Epidermal melanocyte (primary cell): ENCODE data around the gene NTNG1.

Experiments
- DNase-seq: peaks from one replicate; pipeline ENCODE4 v3.0.0; 2011; ENCODE audit warnings: low spot score; ENCODE audit not compliant: insufficient read length

The NTNG1 gene

DNA sequence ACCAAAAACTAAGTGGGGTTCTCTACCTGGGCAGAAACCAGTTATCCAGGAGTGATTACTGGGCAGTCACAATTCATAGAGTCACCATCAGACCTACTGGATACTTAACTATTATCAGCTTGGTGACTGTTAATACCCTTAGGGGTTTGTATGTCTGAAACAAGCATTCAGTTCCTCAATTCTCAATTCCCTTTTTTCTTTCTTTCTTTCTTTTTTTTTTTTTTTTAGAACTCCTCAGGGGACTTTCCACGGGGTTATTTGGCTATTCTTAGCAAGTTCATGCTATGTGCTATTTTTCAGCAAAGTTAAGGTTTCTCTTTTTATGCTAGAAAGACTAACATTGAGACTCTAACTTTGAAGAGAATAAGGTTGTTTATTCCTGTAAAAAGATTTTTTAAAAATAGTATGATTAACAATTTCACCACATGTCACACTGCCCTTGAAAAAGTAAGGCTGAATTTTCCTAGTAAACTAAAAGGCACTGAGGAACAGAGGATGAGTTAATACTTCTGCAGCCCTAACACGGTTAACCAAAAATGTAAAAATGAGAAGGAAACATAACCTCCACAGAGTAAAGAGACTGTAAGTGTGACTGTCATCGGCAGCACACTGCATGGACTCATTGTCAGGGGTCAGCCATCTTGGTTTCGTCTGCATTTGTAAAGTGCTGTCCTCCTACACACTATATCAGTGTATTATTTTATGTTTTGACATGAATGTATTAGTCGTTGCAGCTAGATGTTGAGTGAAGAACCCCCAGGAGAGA is 310.2 kb downstream of the NTNG1 start:
- DNase-seq, result no peak

DNA sequence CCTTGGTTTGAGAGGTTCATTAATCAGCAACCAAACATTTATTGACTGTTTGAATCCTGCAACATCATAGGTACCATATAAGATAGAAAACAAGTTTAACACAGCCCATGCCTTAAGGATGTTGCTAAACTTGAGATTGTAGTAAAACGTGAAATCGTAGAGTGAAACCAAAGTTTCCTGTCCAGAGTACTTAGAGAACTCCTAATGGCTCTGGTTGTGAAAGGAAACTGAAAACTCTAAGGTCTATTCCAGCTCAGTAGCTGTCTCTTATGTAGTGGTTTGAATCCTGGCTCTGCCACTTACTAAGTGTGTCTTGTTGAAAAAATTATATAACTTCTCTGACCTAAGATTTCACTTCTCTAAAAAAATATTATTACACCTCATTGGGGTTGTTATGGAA is 310.9 kb downstream of the NTNG1 start:
- no peak for DNase-seq

DNA sequence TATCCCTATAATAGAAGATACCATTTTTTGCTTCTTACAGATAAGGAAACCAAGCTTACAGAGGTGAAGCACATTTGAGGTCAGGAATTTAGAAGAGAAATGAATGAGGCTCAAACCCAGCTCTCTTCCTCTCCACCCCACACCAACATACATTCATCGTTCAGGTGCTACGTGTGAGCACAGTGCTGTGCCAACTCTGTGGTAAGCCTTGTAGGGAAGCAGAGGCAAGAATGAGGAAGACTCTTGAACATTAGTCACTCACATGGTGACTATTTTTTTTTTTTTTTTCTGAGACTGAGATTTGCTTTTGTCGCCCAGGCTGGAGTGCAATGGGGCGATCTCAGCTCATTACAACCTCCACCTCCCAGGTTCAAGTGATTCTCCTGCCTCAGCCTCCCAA is 314.0 kb downstream of the NTNG1 start:
- DNase-seq, result no peak

DNA sequence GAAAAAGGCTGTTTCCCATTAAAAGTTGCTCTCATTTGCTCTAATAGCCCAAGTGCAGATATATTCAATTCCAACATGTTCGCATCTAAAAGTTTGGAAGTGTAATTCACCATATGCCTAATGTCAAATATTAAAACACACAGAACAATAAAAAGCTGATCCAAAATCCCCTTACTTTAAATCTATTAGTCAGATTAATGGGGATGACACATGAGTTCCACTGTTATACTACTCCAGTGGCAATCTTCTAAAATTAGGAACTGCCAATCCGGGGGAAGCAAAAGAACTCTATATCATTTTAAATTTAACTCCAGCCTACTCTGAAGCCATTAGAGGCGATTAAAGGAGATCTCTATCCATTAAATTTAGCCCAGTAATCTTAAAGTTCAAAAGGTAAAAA is 317.1 kb downstream of the NTNG1 start:
- no peak for DNase-seq

DNA sequence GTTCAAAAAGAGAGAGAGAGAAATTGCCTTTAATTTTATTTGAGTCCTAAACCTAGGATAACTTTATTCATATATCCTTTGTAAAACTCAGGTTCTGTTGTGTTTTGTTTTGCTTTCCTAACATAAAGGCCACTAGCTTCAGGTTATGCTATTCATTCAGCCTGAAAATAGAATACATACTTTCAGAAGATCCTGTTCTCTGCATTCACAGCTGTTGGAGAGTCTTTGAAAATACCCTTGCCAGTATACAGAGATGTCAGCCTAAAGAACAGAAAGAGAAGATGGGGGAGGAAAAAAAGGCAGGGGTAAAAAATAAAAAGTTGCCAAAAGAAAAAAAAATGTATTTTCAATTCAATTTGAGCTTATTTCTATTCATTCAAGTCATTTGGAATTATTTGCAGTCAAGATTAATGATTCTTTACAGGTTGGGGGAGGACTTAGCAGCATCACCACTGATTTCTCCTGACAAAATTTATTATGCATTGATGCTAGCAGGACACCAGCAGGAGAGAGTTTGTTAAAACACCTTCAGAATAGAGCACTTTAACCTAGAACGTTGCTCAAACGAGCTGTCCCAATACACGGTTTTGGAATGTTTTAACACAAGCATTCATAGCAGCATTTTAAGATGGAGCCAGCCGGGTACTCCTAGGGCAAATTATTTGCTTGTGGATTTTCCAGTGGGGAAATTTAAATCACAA is 318.5 kb downstream of the NTNG1 start:
- DNase-seq, result no peak

DNA sequence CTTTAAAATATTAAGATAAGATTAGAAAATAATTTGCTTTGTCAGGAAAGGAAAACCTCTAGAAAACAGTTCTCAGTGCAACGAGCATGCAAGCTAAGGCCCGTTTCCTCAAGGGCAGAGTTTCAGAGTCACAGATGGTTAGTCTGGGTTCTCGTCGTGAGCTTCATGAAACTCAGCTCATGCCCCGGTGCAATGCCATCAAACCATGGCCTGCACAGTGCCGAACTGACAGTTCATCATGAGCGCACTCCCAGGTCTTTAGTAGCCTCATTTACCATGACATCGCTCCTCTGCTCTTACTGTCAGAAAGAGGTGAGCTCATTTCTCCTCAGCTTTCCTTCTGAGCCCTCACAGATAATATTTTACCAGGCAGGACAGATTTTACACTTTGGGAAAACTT is 319.2 kb downstream of the NTNG1 start:
- no peak for DNase-seq

DNA sequence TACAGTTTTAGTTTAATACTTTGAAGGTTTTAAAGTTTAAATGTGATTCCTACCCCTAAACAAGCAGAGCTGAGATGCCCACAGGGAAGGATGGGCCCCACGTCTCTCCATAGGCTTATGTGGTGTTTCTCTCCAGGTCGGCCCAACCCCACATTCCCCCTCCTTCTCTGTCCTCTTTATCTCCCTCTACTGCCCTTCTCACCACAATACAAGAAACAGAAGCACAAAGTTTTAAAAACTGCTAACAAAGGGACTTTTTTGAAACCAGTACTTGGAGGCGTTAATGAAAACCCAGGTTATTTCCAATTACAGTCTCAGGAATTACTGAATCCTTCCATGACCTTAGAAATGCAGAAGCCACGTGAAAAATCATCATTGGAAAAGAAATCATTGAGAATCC is 324.0 kb downstream of the NTNG1 start:
- DNase-seq, result no peak

DNA sequence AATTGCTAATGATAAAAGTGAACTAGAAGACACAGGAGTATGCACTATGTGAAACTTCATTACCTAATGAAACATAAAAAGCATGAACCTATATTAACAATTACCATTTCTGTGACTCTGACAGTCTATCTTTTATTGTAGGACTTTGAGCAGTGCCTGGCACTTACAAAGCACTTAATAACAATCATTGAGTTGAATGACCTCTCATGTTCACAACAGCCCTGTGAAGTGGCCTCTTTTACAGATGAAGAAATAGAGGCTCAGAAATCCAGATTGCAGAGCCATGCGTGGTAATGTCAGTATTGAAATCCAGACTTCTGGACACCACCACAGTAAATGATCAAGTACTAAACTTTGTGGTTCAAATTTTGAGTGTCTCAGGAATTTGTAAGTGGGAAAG is 326.4 kb downstream of the NTNG1 start:
- no peak for DNase-seq

DNA sequence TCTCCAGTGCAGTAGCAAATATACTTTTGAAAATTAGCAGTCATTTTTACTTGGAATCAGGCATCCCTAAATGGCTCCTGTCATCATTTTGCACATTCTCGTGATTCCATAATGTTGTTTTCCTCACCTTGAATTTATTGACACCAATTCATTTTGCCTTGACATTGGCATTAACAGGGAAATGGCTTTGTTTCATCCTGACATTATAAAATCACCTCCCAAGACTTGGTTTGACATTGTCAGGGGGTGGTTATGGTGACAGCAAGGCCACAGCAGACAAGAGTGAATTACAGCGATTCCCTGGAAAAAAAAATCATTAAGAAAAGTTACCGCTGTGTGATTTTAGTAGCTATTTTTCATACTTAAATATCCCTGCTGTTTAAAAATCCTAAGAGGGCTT is 327.0 kb downstream of the NTNG1 start:
- DNase-seq, result no peak

DNA sequence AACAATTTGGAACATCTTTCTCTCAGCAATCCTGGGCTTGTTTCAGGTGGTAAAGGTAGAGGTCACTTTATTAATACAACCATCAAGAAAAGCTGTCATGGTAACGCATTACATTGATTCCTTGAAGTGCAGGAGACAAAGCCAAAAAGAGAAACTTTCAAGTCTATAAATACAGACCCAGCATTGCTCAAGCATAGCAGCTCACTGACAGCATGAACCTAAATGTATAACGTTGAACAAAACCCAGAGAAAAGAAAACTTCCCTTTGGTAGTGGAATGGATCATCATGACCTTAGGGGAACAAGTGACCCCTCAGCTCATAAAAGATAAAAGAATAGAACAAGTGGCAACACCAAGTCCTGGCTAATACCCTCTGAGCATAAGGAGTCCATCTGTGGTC is 332.2 kb downstream of the NTNG1 start:
- DNase-seq, result no peak

DNA sequence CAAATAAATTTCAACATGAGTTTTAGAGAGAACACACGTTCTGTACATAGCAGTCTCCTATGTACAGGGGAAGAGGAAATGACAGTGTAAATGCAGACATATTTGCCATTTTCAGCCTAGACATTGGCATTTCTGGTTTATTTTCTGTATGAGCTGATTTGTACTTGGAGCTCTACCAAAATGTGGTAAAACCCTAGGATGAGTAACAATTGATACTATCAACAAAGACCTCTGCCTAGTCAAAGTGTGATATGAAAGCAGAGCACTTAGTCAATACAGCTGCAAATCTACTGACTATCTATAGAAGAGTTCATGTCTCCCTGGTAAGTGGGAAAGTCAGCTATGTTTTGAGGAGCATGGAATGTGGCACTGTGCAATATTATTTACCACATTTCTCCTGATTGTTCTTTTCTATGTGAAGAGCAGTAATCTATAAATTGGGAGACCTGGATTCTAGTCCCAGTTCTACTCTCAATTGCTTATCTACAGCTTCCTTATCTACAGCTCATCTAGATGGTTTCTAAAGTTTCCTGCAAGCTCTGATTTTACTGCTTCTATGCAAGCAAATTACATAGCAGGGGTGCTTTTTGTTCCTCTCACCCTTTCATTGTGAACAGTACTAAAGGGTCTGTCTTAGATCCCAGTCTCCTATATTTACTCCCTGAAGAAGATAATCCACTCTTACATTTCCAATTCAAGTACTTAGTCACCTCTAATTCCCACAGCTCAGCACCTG is 334.2 kb downstream of the NTNG1 start:
- no peak for DNase-seq

DNA sequence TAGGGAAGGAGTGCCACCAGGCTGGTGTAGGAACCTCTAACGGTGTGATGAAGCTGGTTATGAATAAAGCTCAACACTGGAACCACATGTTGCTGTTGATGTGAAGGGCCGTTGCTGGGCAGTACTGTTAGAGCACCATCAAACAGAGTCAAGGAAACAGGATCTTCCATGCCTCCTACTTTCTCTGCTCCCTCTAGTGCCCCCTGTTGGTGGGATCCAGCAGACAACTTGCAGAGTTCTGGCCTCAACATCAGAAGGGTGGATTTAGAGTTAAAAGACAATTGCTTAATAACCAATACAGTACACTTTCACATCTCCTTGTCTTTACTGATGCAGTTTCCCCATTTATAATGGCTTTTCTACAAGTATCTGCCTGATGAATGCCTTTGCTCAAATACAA is 336.4 kb downstream of the NTNG1 start:
- DNase-seq, result no peak

DNA sequence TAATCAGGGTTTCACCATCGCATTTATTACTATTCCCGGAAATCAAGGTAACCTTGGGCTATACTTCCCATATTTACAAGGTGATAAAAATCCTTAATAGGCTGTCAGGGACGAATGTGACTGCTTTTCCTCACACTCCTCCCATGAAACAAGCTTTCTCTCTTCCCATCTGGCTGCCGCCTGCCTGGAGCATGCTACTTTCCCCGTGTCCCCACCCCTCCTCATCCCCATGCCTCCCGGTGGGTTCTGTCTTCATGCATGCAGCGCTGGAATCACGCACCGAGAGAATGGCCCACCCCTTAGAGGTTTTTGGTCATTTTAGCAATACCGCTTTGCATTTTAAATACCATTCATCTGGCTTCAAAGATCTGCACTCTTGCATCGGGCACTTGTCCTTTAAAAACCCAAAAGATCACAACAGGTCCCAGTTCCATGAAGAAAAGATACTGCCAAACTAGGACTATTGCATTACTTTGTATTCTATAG is 339.1 kb downstream of the NTNG1 start:
- DNase-seq, result no peak

DNA sequence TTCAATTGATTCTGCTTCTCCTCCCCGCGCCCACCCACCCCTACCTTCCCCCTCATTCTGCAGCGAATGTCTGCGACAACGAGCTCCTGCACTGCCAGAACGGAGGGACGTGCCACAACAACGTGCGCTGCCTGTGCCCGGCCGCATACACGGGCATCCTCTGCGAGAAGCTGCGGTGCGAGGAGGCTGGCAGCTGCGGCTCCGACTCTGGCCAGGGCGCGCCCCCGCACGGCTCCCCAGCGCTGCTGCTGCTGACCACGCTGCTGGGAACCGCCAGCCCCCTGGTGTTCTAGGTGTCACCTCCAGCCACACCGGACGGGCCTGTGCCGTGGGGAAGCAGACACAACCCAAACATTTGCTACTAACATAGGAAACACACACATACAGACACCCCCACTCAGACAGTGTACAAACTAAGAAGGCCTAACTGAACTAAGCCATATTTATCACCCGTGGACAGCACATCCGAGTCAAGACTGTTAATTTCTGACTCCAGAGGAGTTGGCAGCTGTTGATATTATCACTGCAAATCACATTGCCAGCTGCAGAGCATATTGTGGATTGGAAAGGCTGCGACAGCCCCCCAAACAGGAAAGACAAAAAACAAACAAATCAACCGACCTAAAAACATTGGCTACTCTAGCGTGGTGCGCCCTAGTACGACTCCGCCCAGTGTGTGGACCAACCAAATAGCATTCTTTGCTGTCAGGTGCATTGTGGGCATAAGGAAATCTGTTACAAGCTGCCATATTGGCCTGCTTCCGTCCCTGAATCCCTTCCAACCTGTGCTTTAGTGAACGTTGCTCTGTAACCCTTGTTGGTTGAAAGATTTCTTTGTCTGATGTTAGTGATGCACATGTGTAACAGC is 339.9 kb downstream of the NTNG1 start:
- no peak for DNase-seq

DNA sequence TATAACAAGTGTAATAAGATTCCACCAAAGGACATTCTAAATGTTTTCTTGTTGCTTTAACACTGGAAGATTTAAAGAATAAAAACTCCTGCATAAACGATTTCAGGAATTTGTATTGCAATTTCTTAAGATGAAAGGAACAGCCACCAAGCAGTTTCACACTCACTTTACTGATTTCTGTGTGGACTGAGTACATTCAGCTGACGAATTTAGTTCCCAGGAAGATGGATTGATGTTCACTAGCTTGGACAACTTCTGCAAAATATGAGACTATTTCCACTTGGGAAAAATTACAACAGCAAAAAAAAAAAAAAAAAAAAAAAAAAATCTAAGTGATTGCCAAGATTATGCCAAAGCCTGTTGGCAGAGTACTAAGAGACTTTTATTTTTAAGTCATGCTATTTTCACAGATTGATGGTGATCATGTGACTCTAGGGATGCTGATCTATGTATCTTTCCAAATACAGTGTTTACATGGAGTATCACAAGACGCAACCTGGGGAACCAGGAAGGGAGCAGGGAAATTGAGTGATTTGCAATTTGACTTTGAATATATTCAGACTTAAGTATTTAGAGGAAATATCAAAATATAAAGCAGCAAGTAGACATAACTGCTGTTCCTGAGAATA is 341.0 kb downstream of the NTNG1 start:
- DNase-seq, result no peak

DNA sequence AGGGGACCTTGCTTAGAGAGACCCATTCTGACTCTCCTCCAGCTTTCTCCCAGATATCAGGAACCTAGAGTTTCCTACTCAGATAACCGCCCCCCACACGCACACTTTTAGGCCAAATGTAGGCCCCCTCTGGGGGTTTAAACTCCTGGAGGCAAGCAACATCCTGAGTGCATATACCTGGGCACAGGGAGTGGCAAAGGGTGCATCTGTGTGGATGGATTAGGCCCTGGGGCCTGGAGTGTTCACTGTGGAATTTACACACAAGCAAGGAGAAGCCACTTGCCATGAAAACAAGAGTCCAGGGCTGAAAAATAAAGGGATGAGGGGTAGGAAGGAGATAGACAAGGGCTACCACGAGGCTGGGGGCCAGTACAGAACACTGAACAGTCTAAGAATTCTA is 343.1 kb downstream of the NTNG1 start:
- no peak for DNase-seq

DNA sequence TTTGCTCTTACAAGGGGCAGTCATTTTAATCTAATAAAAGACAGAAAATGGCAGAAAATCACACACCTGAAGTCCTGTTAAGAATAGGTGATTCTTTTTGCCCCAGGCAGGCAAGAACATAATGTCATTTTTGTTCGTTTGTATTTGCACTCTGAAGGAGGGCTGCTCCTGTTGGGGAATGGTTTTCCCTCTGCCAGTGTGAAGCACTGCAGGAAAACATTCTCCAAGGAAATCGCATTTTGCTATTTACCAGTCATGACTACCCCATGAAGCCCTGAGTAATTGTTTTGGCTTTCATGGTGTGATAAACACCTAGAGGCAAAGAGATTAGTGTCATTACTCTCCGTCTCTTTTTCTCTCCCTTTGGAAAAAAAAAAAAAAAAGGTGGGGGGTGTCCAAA is 345.5 kb downstream of the NTNG1 start:
- DNase-seq, result no peak

DNA sequence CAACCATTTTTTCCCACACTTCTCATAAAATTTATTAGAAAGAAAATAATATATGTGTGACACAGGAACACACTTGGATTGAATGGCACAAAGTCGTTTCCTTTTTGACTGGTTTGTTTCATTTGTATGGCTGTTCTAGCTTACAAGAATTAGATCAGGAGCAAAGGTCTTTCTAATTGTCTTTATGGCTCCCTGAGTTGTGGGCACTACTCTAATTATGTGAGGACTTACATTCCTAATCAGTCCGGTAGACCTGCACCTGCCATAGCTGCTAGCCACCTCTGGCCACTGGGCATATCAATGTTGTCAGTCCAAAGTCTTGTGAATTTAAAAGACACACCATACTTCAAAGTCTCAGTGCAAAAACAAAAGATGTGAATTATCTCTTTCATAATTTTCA is 346.7 kb downstream of the NTNG1 start:
- no peak for DNase-seq

DNA sequence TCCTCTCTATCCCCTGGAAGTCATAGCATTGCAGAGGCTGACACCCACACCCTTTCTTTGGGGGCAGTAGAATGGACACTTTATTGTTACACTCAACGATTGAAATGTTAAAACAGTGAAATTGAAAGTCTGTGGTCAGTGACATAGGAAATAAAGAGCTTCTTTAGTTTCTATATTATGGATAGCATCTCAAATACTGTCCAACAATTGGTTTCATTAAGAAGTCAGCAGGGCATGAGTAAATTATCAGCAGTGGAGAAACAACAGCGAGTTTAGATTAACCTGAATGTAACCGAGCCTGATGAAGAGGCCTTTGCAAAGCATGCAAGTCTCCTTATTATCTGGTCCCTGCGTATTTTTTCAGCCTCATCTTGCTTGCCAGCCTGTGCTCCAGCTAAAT is 350.7 kb downstream of the NTNG1 start:
- no peak for DNase-seq

DNA sequence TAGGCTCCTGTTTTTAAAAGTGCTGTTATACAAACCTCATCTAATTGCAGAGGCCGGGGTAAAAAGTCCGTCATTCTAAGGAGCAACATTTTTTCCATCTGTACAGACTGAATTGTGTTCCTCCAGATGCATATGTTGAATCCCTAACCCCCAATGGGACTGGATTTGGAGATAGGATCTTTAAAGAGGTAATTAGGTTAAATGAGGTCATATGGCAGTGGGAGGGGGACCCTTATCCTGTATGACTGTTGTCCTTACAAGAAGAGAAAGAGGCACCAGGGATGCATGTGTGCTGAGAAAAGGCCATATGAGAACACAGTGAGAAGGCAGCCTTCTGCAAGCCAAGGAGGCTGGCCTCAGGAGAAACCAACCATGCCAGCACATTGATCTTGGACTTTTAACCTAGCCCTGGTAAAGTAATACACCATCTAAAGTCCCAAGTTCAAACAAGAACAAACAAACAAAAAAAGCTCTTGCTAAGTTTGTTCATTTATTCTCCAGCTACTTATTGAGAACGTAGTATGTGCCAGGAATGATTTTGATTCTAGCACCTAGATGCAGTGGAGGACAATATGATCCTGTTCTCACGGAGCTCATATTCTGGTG is 352.4 kb downstream of the NTNG1 start:
- no peak for DNase-seq

DNA sequence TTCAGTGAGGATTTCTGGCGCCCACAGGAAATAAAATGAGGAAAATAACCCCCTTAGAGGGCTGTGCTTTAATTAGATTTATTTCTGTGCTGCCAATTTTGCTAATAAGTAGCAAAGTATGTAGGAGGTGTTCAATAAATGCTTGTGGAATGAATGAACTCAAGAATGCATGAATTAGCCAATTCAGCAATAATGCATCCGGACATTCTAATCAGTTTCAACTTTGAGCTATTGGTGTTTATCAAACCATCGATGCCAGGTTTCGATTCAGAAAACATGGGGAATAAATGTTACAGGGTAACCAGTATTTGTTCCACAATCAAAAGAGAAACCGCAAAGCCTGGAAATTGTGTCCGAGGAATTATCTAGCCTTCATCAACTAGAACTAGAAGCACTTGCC is 353.2 kb downstream of the NTNG1 start:
- DNase-seq, result no peak
